Sigmoid colon (tissue), 7 donors: ENCODE data around the gene SORBS1. TPM values are rescaled to one million over a fixed set of nuclear protein-coding genes. Genes with fewer than 3 reads are reported as not detected.

ENCODE experiments used
- DNase-seq: peaks from one replicate; pipeline ENCODE4 v3.0.0-alpha.2; 2019
- H3K27ac ChIP-seq, 4 donors: fragments of 200-600 bp; sonication (generic); one replicate each; pipeline ENCODE4 v1.5.1; 2016 to 2019; ENCODE audit warnings: mild to moderate bottlenecking in 1 of 4
- H3K27me3 ChIP-seq, 3 donors: fragments of 200-600 bp; sonication (generic); one replicate each; pipeline ENCODE4 v1.5.1; 2019; ENCODE audit warnings: mild to moderate bottlenecking in 1 of 3
- H3K36me3 ChIP-seq, 4 donors: fragments of 200-600 bp; sonication (generic); one replicate each; pipeline ENCODE4 v1.5.1; 2016 to 2019
- H3K4me1 ChIP-seq, 4 donors: fragments of 200-600 bp; sonication (generic); one replicate each; pipeline ENCODE4 v1.5.1; 2017 to 2019
- H3K4me3 ChIP-seq, 4 donors: fragments of 200-600 bp; sonication (generic); one replicate each; pipeline ENCODE4 v1.5.1; 2017 to 2019; ENCODE audit warnings: mild to moderate bottlenecking in 2 of 4, moderate library complexity in 1 of 4
- H3K9me3 ChIP-seq, 4 donors: fragments of 200-600 bp in 3 of 4; sonication (generic) in 3 of 4; one replicate each; pipeline versions ENCODE4 v1.5.1 to v1.6.1; 2013 to 2019
- EP300 ChIP-seq, 4 donors: sonication (generic); formaldehyde crosslinking; IDR thresholded peaks; one replicate each; pipeline ENCODE4 v1.6.1; 2017; ENCODE audit warnings: antibody characterized with exemption in 4 of 4
- POLR2A ChIP-seq, 2 donors: fragments of 450-650 bp; IDR thresholded peaks; one replicate each; pipeline ENCODE4 v1.6.1; 2016; ENCODE audit warnings: antibody characterized with exemption in 2 of 2, mild to moderate bottlenecking in 2 of 2, moderate library complexity in 2 of 2
- POLR2AphosphoS5 ChIP-seq, 4 donors: sonication (generic); formaldehyde crosslinking; IDR thresholded peaks; one replicate each; pipeline ENCODE4 v1.6.1; 2017; ENCODE audit warnings: antibody characterized with exemption in 4 of 4
- WGBS, 2 donors: extraction: QIAGEN DNeasy Blood & Tissue Kit; methylation state at CpG; one replicate each; pipeline ENCODE4 v1.1.7; 2013; 5-methylcytosine and 5-hydroxymethylcytosine counted together
- intact Hi-C: fragments of 100-400 bp; cut with DNase I; formaldehyde crosslinking; loops from one replicate; pipeline ENCODE4 v1.15.1; 2023
- polyA plus RNA-seq, 3 donors: library from polyadenylated mRNA; stranded (reverse); fragments of 200-250 nt; gene quantifications; one replicate each; pipeline ENCODE4 v1.2.3, GENCODE V29; 2013
- total RNA-seq, 4 donors: library from RNA; depleted of rRNA; stranded (reverse); fragments of >200 nt; gene quantifications; one replicate each; pipeline ENCODE4 v1.1.0, GENCODE V29; 2016
- TF ChIP-seq, protein P1 (sequence below), 4 experiments: fragments of 450-650 bp in 3 of 4; fragments of 200-600 bp in 1 of 4; IDR thresholded peaks; one replicate each; pipeline ENCODE4 v1.5.1; 2016 to 2019; ENCODE audit warnings: antibody characterized with exemption in 4 of 4, mild to moderate bottlenecking in 3 of 4, moderate library complexity in 2 of 4
- donor health status: healthy with polysubstance abuse.
- donor health status: Bipolar disorder and iron deficiency.
- donor health status: healthy.

Gene SORBS1
- total and polyA plus RNA-seq, 7 donors, result 8.1 to 1,403 (median 664) TPM

DNA sequence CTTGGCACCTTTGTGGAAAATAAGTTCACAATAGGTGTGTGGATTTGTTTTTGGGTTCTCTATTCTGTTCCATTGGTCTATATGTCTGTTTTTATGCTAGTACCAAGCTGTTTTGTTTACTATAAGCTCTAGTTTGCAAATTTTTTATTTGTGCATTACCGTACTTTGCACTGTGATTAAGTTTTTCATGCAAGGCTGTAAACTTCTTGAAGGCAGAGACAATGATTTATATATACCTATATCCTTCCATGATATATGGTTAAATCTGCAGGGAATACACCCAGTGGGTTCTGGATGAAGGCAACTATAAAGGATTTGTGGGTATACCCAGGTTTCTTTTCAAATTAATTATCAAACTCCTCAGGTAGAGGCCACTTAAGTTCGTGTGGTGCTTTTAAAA, 178.6 kb downstream of the SORBS1 start:
- WGBS, 2 donors, result 52 to 81% methylated on average over 2 of the region's 2 CpGs
- Histone ChIP-seq H3K36me3 (peaks cover 37 to 84% (median 59%) of the 10 kb centered on the region in 4 donors), H3K4me1 (peaks cover 0 to 89% (median 72%) of the 10 kb centered on the region in 4 donors), H3K27ac (peak overlapping the region; percentile 21 to 98 (median 78)), H3K4me3 (no peak overlapping the region), H3K27me3 (no peaks in the 10 kb centered on the region), H3K9me3 (no peaks in the 10 kb centered on the region)
- TF ChIP-seq POLR2AphosphoS5 (IDR thresholded peaks at IDR 0.05) (no peak), POLR2A (IDR thresholded peaks at IDR 0.05) (no peak), EP300 (IDR thresholded peaks at IDR 0.05) (no peak)
- TF ChIP-seq, protein P1, sequence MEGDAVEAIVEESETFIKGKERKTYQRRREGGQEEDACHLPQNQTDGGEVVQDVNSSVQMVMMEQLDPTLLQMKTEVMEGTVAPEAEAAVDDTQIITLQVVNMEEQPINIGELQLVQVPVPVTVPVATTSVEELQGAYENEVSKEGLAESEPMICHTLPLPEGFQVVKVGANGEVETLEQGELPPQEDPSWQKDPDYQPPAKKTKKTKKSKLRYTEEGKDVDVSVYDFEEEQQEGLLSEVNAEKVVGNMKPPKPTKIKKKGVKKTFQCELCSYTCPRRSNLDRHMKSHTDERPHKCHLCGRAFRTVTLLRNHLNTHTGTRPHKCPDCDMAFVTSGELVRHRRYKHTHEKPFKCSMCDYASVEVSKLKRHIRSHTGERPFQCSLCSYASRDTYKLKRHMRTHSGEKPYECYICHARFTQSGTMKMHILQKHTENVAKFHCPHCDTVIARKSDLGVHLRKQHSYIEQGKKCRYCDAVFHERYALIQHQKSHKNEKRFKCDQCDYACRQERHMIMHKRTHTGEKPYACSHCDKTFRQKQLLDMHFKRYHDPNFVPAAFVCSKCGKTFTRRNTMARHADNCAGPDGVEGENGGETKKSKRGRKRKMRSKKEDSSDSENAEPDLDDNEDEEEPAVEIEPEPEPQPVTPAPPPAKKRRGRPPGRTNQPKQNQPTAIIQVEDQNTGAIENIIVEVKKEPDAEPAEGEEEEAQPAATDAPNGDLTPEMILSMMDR (IDR thresholded peaks at IDR 0.05), result no peak
- intact Hi-C loops, result no loop called here
- DNase-seq, result no peak

DNA sequence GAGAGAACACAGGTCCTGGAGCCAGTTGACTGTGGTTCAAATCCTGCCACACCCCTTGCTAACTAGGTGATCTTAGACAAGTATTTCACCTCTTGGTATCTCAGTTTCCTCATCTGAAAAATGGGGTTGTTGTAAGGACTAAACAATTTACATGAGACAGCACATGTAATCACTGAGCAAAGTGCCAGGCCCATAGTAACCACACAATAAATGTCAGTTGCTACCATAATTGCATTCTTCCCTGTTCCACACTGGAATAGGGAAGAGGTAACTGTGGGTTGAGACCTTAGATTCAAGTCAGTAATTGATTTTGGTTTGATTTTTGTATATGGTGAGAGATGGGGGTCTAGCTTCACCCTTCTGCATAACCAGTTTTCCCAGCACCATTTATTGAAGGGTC, 179.0 kb downstream of the SORBS1 start:
- DNase-seq, result no peak
- no peak overlapping the region for H3K4me3 ChIP-seq
- H3K36me3 ChIP-seq, result peaks cover 41 to 82% (median 59%) of the 10 kb centered on the region in 4 donors
- H3K27ac ChIP-seq, result peak overlapping the region; percentile 21 to 98 (median 78)
- H3K4me1 ChIP-seq, result peaks cover 0 to 89% (median 72%) of the 10 kb centered on the region in 4 donors
- H3K27me3 ChIP-seq, result no peaks in the 10 kb centered on the region
- H3K9me3 ChIP-seq, result no peaks in the 10 kb centered on the region
- intact Hi-C loops, result no loop called here
- TF ChIP-seq POLR2AphosphoS5 (IDR thresholded peaks at IDR 0.05), result peak in 2 of 4 donors; percentile 9 to 25
- no peak for TF ChIP-seq POLR2A (IDR thresholded peaks at IDR 0.05)

DNA sequence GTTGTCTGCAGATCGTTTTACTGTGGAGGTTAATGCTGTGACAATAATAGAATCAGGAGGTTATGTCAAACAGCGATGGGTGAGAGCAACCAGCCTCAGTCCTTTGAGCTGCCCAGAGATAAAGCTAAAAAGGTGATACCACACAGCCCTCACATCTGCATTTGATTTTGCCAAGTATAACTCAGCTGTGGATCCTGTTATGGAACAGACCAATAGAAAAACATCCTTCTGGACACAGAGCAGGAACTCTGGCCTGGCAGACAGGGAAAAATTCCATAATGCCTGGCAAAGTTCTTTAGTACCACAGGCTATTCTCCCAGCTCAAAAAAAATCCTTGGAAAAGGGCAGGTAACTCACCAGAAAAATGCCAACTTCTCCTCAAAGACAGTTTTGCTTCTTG, 183.2 kb downstream of the SORBS1 start:
- intact Hi-C loops, result no loop called here
- WGBS, 2 donors, result 68 to 72% methylated on average over 2 of the region's 2 CpGs
- H3K27ac ChIP-seq, result peak overlapping the region; percentile 65 to 96 (median 72)
- DNase-seq, result no peak
- no peaks in the 10 kb centered on the region for H3K27me3 ChIP-seq
- H3K4me1 ChIP-seq, result peaks cover 0 to 89% (median 70%) of the 10 kb centered on the region in 4 donors
- no peaks in the 10 kb centered on the region for H3K9me3 ChIP-seq
- no peak overlapping the region for H3K4me3 ChIP-seq
- TF ChIP-seq EP300 (IDR thresholded peaks at IDR 0.05) (no peak), POLR2AphosphoS5 (IDR thresholded peaks at IDR 0.05) (peak; percentile 61 to 88 (median 74))
- H3K36me3 ChIP-seq, result peaks cover 30 to 88% (median 41%) of the 10 kb centered on the region in 4 donors

DNA sequence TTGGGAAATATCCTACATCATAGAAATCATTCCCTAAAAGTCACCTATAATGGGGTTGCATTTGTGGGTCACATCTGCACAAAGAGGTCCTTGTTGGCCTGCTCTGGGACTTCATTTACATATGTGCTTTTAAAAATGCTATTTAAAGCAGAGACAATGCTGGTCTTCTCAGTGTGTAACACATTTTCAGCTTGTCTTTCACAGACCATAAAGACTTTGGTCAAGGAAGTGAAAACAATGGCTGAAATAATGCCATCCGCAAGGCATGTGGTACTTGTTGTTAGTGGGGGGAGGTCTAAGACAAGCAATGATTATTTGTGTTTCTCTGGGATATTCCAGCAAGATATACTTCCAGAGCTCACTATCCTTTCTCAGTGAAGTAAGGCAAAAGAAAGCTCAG, 185.8 kb downstream of the SORBS1 start:
- WGBS, 2 donors, result 89 to 94% methylated on average over 1 of the region's 1 CpG
- Histone ChIP-seq H3K36me3 (peaks cover 16 to 88% (median 36%) of the 10 kb centered on the region in 4 donors), H3K4me3 (no peak overlapping the region), H3K4me1 (peaks cover 0 to 75% (median 60%) of the 10 kb centered on the region in 4 donors), H3K27ac (peak overlapping the region; percentile 34 to 96 (median 72)), H3K9me3 (no peaks in the 10 kb centered on the region), H3K27me3 (no peaks in the 10 kb centered on the region)
- TF ChIP-seq POLR2AphosphoS5 (IDR thresholded peaks at IDR 0.05) (peak in 3 of 4 donors; percentile 4 to 52 (median 32)), EP300 (IDR thresholded peaks at IDR 0.05) (no peak)
- intact Hi-C loops, result no loop called here
- DNase-seq, result no peak

DNA sequence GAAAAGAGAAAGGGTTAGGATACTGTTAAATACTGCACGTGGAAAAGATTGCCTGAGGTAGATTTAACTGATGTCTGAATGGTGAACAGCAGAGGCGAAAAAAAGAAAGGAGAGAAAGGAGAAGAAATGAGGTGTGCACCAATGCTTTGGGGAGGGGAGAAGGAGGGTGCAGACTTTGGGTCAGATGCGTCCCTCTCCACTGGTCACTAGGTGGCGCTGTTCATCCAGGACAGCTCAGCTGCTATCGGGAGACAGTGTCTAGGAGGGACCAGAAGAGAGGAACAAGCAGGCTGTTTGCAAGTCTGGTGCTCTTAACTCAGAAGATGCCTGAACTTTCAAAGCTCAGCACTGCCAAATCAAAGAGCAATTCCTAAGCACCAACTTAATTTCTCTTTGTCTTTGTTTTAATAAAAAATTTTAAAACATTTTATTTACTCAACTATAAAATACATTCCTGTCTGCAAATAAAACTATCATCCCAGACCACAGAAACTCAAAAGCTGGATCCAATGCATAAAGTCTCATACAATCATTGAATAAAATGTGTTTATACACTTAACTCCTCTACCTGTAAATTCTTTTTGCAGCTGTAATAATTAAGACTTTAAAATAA, 186.5 kb downstream of the SORBS1 start:
- H3K27ac ChIP-seq, result peak overlapping the region; percentile 34 to 96 (median 72)
- intact Hi-C loops, result loop anchor here (1.0 to 5.0 kb wide), 2 partner anchors 53 to 227 kb away; no protein-coding TSS in a partner anchor

DNA sequence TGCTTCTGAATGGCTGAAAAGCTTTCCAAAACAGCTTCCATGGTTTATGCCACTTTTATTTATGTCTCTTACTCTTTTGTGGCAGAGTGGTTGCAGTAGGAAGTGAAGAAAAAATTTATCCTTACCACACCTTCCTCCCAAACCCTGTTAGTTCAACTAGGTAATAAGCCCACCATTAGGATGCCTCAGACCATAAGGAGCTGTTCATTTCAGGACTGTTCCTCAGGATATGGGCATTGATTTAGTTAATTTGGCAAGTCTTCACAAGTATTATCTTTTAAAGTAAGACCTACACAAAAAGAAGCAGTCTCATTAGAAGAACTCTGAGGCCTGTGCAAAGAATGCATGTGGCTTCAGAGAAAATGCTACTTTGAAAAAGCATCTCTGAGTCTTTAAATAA, 187.5 kb downstream of the SORBS1 start:
- intact Hi-C loops, result loop anchor here (1.0 to 5.0 kb wide), 2 partner anchors 54 to 228 kb away; no protein-coding TSS in a partner anchor
- DNase-seq, result no peak
- Histone ChIP-seq H3K27ac (peak overlapping the region; percentile 7 to 96 (median 72)), H3K9me3 (no peaks in the 10 kb centered on the region), H3K4me3 (no peak overlapping the region), H3K36me3 (peaks cover 6 to 89% (median 35%) of the 10 kb centered on the region in 4 donors), H3K27me3 (no peaks in the 10 kb centered on the region), H3K4me1 (peaks cover 0 to 65% (median 49%) of the 10 kb centered on the region in 4 donors)
- no peak for TF ChIP-seq EP300 (IDR thresholded peaks at IDR 0.05)
- no peak for TF ChIP-seq POLR2A (IDR thresholded peaks at IDR 0.05)
- no peak for TF ChIP-seq POLR2AphosphoS5 (IDR thresholded peaks at IDR 0.05)
- TF ChIP-seq, protein P1 (IDR thresholded peaks at IDR 0.05), result no peak

More for the DNA sequence above, 186.5 kb downstream of the SORBS1 start:
- Histone ChIP-seq H3K4me3 (no peak overlapping the region), H3K4me1 (peaks cover 0 to 74% (median 56%) of the 10 kb centered on the region in 4 donors), H3K36me3 (peaks cover 11 to 88% (median 33%) of the 10 kb centered on the region in 4 donors), H3K27me3 (no peaks in the 10 kb centered on the region), H3K9me3 (no peaks in the 10 kb centered on the region)
- peak; percentile 90 for DNase-seq
- 26 to 27% methylated on average over 5 of the region's 5 CpGs for WGBS, 2 donors
- TF ChIP-seq, protein P1 (IDR thresholded peaks at IDR 0.05), result peak; percentile 84 to 92 (median 90)
- TF ChIP-seq POLR2AphosphoS5 (IDR thresholded peaks at IDR 0.05) (peak in 2 of 4 donors; percentile 15 to 26), POLR2A (IDR thresholded peaks at IDR 0.05) (no peak)
